GM12878 (cell line): ENCODE measurements around the gene CIAO2B. TPM values are rescaled to one million over a fixed set of nuclear protein-coding genes. Genes with fewer than 3 reads are reported as not detected.

Source experiments
- ATAC-seq: fragments of 200-7000 bp; cut with Tn5 transposase; 3 replicates; pipeline ENCODE4 v1.9.1; 2020; ENCODE audit warnings: mild to moderate bottlenecking, moderate library complexity
- BruUV-seq: library from RNA; stranded (reverse); fragments of 400-500 nt; replicated peaks from 2 replicates; lab custom pipeline; 2021; lab: Mats Ljungman, UMichigan
- CTCF ChIA-PET: fragments of 300-600 bp; sonication (Branson Sonifier 250); formaldehyde crosslinking; extraction: SDS; loops from one replicate; lab custom pipeline; 2021; ENCODE audit warnings: inconsistent platforms; lab: Yijun Ruan, JAX
- POLR2A ChIA-PET: fragments of 350-600 bp; formaldehyde crosslinking; extraction: SDS; loops from one replicate; lab custom pipeline; 2021; ENCODE audit warnings: inconsistent platforms; lab: Charles Lee
- RAD21 ChIA-PET: fragments of 300-600 bp; sonication (Branson Sonifier 250); formaldehyde crosslinking; loops from one replicate; lab custom pipeline; 2023; ENCODE audit warnings: antibody characterized with exemption; ENCODE audit not compliant: unreplicated experiment; lab: Charles Lee
- SMC1A ChIA-PET: fragments of 300-600 bp; sonication (Branson Sonifier 250); formaldehyde crosslinking; loops from one replicate; lab custom pipeline; 2023; ENCODE audit not compliant: unreplicated experiment, uncharacterized antibody; lab: Charles Lee
- DNase-seq: peaks from one replicate; pipeline ENCODE4 v3.0.0-alpha.2; 2011; ENCODE audit warnings: low read depth, low spot score
- FAIRE-seq: peaks from 3 replicates; lab custom pipeline; 2011; peaks lifted over from hg19 to GRCh38; lab: Jason Lieb, UNC
- H2AFZ ChIP-seq: 2 replicates; pipeline ENCODE4 v1.6.0; 2011; ENCODE audit warnings: low read depth, low read length, control low read depth; ENCODE audit not compliant: control insufficient read depth
- H3K27ac ChIP-seq: 2 replicates; pipeline ENCODE4 v1.5.1; 2011; ENCODE audit warnings: control low read depth; ENCODE audit not compliant: control insufficient read depth, insufficient read depth
- H3K27me3 ChIP-seq, 2 experiments: replicated peaks in 1 of 2; 2 replicates each; pipeline versions ENCODE4 v1.6.0 to v1.6.1; 2011; ENCODE audit warnings: low read length in 1 of 2; ENCODE audit not compliant: control insufficient read depth in 2 of 2, insufficient read depth in 2 of 2
- H3K36me3 ChIP-seq, 2 experiments: 2 replicates each; pipeline ENCODE4 v1.5.1; 2011; ENCODE audit warnings: low read length in 1 of 2; ENCODE audit not compliant: control insufficient read depth in 2 of 2, insufficient read depth in 2 of 2
- H3K4me1 ChIP-seq: 2 replicates; pipeline ENCODE4 v1.6.1; 2011; ENCODE audit warnings: mild to moderate bottlenecking, low read length, moderate library complexity, mixed read lengths; ENCODE audit not compliant: control insufficient read depth, insufficient read depth
- H3K4me2 ChIP-seq: 2 replicates; pipeline ENCODE4 v1.6.0; 2011; ENCODE audit warnings: control low read depth; ENCODE audit not compliant: control insufficient read depth, insufficient read depth
- H3K4me3 ChIP-seq: fragments of 200-600 bp; sonication (generic); 2 replicates; pipeline ENCODE4 v1.5.1; 2016
- H3K79me2 ChIP-seq: 2 replicates; pipeline ENCODE4 v1.6.0; 2011; ENCODE audit warnings: low read length; ENCODE audit not compliant: control insufficient read depth, insufficient read depth
- H3K9ac ChIP-seq: 2 replicates; pipeline ENCODE4 v1.8.0; 2011; ENCODE audit warnings: low read length, control low read depth, mixed read lengths; ENCODE audit not compliant: control insufficient read depth, insufficient read depth
- H3K9me3 ChIP-seq: replicated peaks from 3 replicates; pipeline ENCODE4 v1.5.1; 2011; ENCODE audit warnings: mild to moderate bottlenecking, low read length; ENCODE audit not compliant: control insufficient read depth, insufficient read depth
- H4K20me1 ChIP-seq: 2 replicates; pipeline ENCODE4 v1.6.0; 2011; ENCODE audit not compliant: control insufficient read depth, insufficient read depth
- CEBPB ChIP-seq, 2 experiments: fragments of 150-350 bp in 1 of 2; IDR thresholded peaks; 2 replicates each; pipeline ENCODE4 v1.6.1; 2012 to 2014; ENCODE audit warnings: low read depth in 2 of 2, low read length in 2 of 2, borderline replicate concordance in 1 of 2, inconsistent platforms in 1 of 2
- MEF2A ChIP-seq: IDR thresholded peaks from 2 replicates; pipeline ENCODE4 v1.6.1; 2011; ENCODE audit warnings: low read depth, mild to moderate bottlenecking, low read length, moderate library complexity; ENCODE audit not compliant: insufficient read depth
- MXI1 ChIP-seq: fragments of 150-350 bp; IDR thresholded peaks from 2 replicates; pipeline ENCODE4 v1.6.1; 2011; ENCODE audit warnings: low read depth, mild to moderate bottlenecking, inconsistent platforms, low read length, improper control_type of control experiment
- PAX5 ChIP-seq: IDR thresholded peaks from 2 replicates; pipeline ENCODE4 v1.6.1; 2011; ENCODE audit warnings: low read depth, low read length, borderline replicate concordance
- WGBS: methylation state at CpG from one replicate; pipeline ENCODE4 v1.1.6; 2016; ENCODE audit warnings: low lambda C conversion rate; ENCODE audit not compliant: insufficient replicate concordance, insufficient coverage; ENCODE audit errors: missing lambda C conversion rate; 5-methylcytosine and 5-hydroxymethylcytosine counted together
- in situ Hi-C: fragments of 300-500 bp; cut with MboI; formaldehyde crosslinking; loops from 9 replicates; pipeline ENCODE4 v1.14.3; 2018; ENCODE audit warnings: mixed read lengths
- intact Hi-C: fragments of 100-400 bp; cut with micrococcal nuclease; formaldehyde crosslinking; loops from one replicate; pipeline ENCODE4 v1.14.2; 2022; ENCODE audit not compliant: unreplicated experiment
- polyA plus RNA-seq, 11 experiments: library from polyadenylated mRNA; depleted of rRNA in 4 of 11; unstranded in 6 of 11; stranded (reverse) in 5 of 11; fragments of >200 nt; fragmentation: Nextera tagmentation in 4 of 11; fragmentation: Illumina TruSeq in 1 of 11; extraction: Ambion mirVana in 4 of 11; extraction: Trizol in 1 of 11; gene quantifications; 1 replicate in 1 of 11; 2 replicates in 10 of 11; pipeline versions ENCODE4 v1.2.1 to v1.2.3, GENCODE V29; 2011 to 2016; ENCODE audit warnings: inconsistent platforms in 2 of 11, missing spikeins in 2 of 11, low read depth in 1 of 11
- total RNA-seq, 4 experiments: library from RNA; depleted of rRNA in 3 of 4; stranded (reverse); fragments of >200 nt in 3 of 4; fragmentation: Illumina TruSeq in 1 of 4; extraction: Trizol in 1 of 4; gene quantifications; 2 replicates each; pipeline versions ENCODE4 v1.2.1 to v1.2.3, GENCODE V29; 2013 to 2021
- TF ChIP-seq, protein P1 (sequence below): IDR thresholded peaks from 2 replicates; pipeline ENCODE4 v1.6.1; 2012; ENCODE audit warnings: mild to moderate bottlenecking, low read depth, low read length

Gene CIAO2B
- total and polyA plus RNA-seq, 10 of the 15 experiments (the other 5 are each of a cell fraction or from before 2014, with no cell fraction given), result 76.4 to 241 (median 138) TPM

DNA sequence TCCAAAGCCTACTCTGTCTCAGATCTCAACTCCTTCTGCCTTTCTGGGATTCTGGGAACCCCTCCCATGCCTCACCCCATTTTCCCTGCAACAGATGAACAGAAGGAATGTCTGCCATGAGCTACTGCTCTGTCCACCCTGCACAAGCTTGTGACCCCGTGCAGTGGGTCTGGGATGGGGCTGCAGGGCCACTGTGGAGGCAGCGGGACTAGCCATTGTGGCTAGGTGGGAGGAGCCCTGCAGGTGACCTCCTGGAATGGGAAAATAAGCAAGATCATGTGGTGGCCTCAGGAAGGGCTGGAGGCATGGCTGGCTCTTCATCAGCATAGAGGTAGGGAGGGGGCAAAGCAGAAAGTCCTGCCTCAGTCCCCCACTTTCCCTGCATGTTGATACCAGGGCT, 40.1 kb downstream of the CIAO2B start (continued):
- TF ChIP-seq, protein P1, sequence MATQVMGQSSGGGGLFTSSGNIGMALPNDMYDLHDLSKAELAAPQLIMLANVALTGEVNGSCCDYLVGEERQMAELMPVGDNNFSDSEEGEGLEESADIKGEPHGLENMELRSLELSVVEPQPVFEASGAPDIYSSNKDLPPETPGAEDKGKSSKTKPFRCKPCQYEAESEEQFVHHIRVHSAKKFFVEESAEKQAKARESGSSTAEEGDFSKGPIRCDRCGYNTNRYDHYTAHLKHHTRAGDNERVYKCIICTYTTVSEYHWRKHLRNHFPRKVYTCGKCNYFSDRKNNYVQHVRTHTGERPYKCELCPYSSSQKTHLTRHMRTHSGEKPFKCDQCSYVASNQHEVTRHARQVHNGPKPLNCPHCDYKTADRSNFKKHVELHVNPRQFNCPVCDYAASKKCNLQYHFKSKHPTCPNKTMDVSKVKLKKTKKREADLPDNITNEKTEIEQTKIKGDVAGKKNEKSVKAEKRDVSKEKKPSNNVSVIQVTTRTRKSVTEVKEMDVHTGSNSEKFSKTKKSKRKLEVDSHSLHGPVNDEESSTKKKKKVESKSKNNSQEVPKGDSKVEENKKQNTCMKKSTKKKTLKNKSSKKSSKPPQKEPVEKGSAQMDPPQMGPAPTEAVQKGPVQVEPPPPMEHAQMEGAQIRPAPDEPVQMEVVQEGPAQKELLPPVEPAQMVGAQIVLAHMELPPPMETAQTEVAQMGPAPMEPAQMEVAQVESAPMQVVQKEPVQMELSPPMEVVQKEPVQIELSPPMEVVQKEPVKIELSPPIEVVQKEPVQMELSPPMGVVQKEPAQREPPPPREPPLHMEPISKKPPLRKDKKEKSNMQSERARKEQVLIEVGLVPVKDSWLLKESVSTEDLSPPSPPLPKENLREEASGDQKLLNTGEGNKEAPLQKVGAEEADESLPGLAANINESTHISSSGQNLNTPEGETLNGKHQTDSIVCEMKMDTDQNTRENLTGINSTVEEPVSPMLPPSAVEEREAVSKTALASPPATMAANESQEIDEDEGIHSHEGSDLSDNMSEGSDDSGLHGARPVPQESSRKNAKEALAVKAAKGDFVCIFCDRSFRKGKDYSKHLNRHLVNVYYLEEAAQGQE, result no peak
- TF ChIP-seq MEF2A (no peak), CEBPB (IDR thresholded peaks at IDR 0.05; ENCODE audit: borderline replicate concordance in 1 of 2, low read depth in 2 of 2, low read length in 2 of 2) (no peak)

DNA sequence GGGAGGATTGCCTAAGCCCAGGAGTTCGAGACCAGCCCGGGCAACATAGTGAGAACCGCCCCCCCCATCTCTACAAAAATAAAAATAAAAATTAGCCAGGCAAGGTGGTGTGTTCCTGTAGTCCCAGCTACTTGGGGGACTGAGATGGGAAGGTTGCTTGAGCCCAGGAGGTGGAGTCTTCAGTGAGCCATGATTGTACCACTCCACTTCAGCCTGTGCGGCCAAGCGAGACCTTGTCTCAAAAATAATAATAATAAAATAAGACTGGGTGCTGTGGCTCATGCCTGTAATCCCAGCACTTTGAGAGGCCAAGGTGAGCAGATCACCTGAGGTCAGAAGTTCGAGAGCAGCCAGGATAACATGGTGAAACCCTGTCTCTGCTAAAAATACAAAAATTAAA, 42.4 kb downstream of the CIAO2B start:
- H2AFZ ChIP-seq, result no peak overlapping the region
- ChIA-PET POLR2A (interaction anchor here (1.4 kb wide), 1 partner anchor 11 kb away, joined by 6 read pairs; the partner anchor contains the start of gene PDP2), RAD21 (interaction anchor here (1.7 kb wide), 1 partner anchor 18 kb away, joined by 7 read pairs; no protein-coding TSS in a partner anchor), SMC1A (interaction anchor here (0.8 to 2.3 kb wide), 6 partner anchors 9 to 369 kb away, joined by 3 to 7 read pairs (median 4); no protein-coding TSS in a partner anchor), CTCF (interaction anchor here (0.8 to 9.7 kb wide), 10 partner anchors 8 to 244 kb away, joined by 3 to 77 read pairs (median 7); partner anchors contain the start of genes PDP2 and RRAD)
- FAIRE-seq (no peak), DNase-seq (no peak), ATAC-seq (no peak)
- H3K9ac ChIP-seq, result no peak overlapping the region
- H3K36me3 ChIP-seq, result no peaks in the 10 kb centered on the region; a peak in 1 of 4 replicates
- no peak overlapping the region for H3K4me3 ChIP-seq
- in situ Hi-C loops (no loop called here), intact Hi-C loops (no loop called here)
- H4K20me1 ChIP-seq, result no peaks in the 10 kb centered on the region
- H3K4me2 ChIP-seq, result no peak overlapping the region
- H3K79me2 ChIP-seq, result no peaks in the 10 kb centered on the region
- H3K27ac ChIP-seq, result no peak overlapping the region
- WGBS, result 89% methylated on average over 6 of the region's 6 CpGs
- BruUV-seq, result no TSS peak
- TF ChIP-seq MXI1 (no peak), PAX5 (peak; percentile 72; the same call in 1 of the 2 replicates)
- no peaks in the 10 kb centered on the region for H3K27me3 ChIP-seq
- no peaks in the 10 kb centered on the region for H3K9me3 ChIP-seq
- no peaks in the 10 kb centered on the region; the same call in 1 of the 2 replicates for H3K4me1 ChIP-seq
